SK-N-MC (cell line): Measurements from ENCODE around the gene TSSK3.
A peak's percentile ranks its signal among the peaks of the same experiment; 100 is the strongest.

Source experiments
- DNase-seq: peaks from one replicate; pipeline ENCODE4 v3.0.0-alpha.2; 2011; ENCODE audit warnings: low read depth, low spot score
- H3K27ac ChIP-seq: fragments of 200-600 bp; sonication (generic); 2 replicates; pipeline ENCODE4 v1.5.1; 2016; ENCODE audit warnings: mixed run types
- H3K36me3 ChIP-seq: fragments of 200-600 bp; sonication (generic); 2 replicates; pipeline ENCODE4 v1.6.1; 2017; ENCODE audit warnings: antibody characterized with exemption, low read length, mixed read lengths; ENCODE audit not compliant: insufficient read depth
- H3K4me3 ChIP-seq: fragments of 200-600 bp; sonication (generic); 2 replicates; pipeline ENCODE4 v1.5.1; 2016
- H3K9ac ChIP-seq: fragments of 200-600 bp; sonication (generic); 2 replicates; pipeline ENCODE4 v1.8.0; 2017; ENCODE audit warnings: mixed run types, mixed read lengths; ENCODE audit not compliant: insufficient read length
- H3K9me3 ChIP-seq: fragments of 200-600 bp; sonication (generic); 2 replicates; pipeline ENCODE4 v1.6.1; 2017; ENCODE audit warnings: low read depth, mild to moderate bottlenecking, antibody characterized with exemption, low read length, moderate library complexity, mixed read lengths
- EZH2 ChIP-seq: fragments of 200-600 bp; sonication (generic); IDR thresholded peaks from one replicate; pipeline ENCODE4 v1.6.1; 2017; ENCODE audit warnings: antibody characterized with exemption
- FOXP2 ChIP-seq: optimal IDR thresholded peaks from 2 replicates; pipeline ENCODE3; 2011; ENCODE audit warnings: mild to moderate bottlenecking, moderate library complexity; ENCODE audit not compliant: insufficient read depth; ENCODE audit errors: extremely low read length, control extremely low read depth
- POLR2AphosphoS5 ChIP-seq: IDR thresholded peaks from 2 replicates; pipeline ENCODE4 v1.6.1; 2012; ENCODE audit warnings: mild to moderate bottlenecking, low read depth, low read length, borderline replicate concordance

TSSK3 gene

GRCh38 chr1:32362474-32363313, at the start of gene TSSK3, which contains the start of gene FAM229A:
Gene TSSK3, plus strand, starts transcription at chr1:32362539. Its CDS starts 163 bp downstream, at chr1:32362702.
Gene FAM229A, minus strand, starts transcription at chr1:32362485. Its CDS starts 394 bp downstream, at chr1:32362091.
- Histone ChIP-seq H3K27ac (no peak within 1 kb of the TSS), H3K4me3 (no peak within 1 kb of the TSS), H3K9ac (no peak within 1 kb of the TSS), H3K36me3 (peaks cover 15% of the 10 kb centered on the region; the same call in 1 of the 2 replicates), H3K9me3 (no peaks in the 10 kb centered on the region)
- no peak for TF ChIP-seq POLR2AphosphoS5
- no peak for TF ChIP-seq EZH2
- no peak for TF ChIP-seq FOXP2
- no peak for DNase-seq

GRCh38 chr1:32316903-32317277, 45.4 kb upstream of the TSSK3 start:
- Histone ChIP-seq H3K36me3 (peaks cover 46% of the 10 kb centered on the region), H3K27ac (no peak overlapping the region), H3K9me3 (no peaks in the 10 kb centered on the region), H3K9ac (no peak overlapping the region), H3K4me3 (no peak overlapping the region)
- TF ChIP-seq EZH2 (no peak), FOXP2 (no peak), POLR2AphosphoS5 (no peak)
- no peak for DNase-seq

GRCh38 chr1:32318127-32318869, 44.0 kb upstream of the TSSK3 start:
- no peak for TF ChIP-seq POLR2AphosphoS5
- no peak for TF ChIP-seq EZH2
- TF ChIP-seq FOXP2: no peak
- Histone ChIP-seq H3K9me3 (no peaks in the 10 kb centered on the region), H3K4me3 (no peak overlapping the region), H3K27ac (no peak overlapping the region), H3K9ac (no peak overlapping the region), H3K36me3 (peaks cover 47% of the 10 kb centered on the region)
- no peak for DNase-seq

- Histone ChIP-seq H3K27ac (no peak overlapping the region), H3K9ac (no peak overlapping the region), H3K9me3 (no peaks in the 10 kb centered on the region), H3K36me3 (peaks cover 55% of the 10 kb centered on the region), H3K4me3 (no peak overlapping the region)
- DNase-seq: no peak
- TF ChIP-seq FOXP2 (no peak), EZH2 (no peak), POLR2AphosphoS5 (no peak)
Measured at GRCh38 chr1:32321712-32322291, 40.5 kb upstream of the TSSK3 start.

GRCh38 chr1:32327204-32327603, 35.1 kb upstream of the TSSK3 start:
- Histone ChIP-seq H3K9me3 (no peaks in the 10 kb centered on the region), H3K4me3 (no peak overlapping the region), H3K27ac (no peak overlapping the region), H3K9ac (no peak overlapping the region), H3K36me3 (peaks cover 76% of the 10 kb centered on the region)
- no peak for TF ChIP-seq POLR2AphosphoS5
- TF ChIP-seq FOXP2: no peak
- TF ChIP-seq EZH2: no peak
- DNase-seq: no peak

GRCh38 chr1:32329931-32330466, 32.3 kb upstream of the TSSK3 start:
- Histone ChIP-seq H3K4me3 (no peak overlapping the region), H3K36me3 (peaks cover 91% of the 10 kb centered on the region), H3K9ac (no peak overlapping the region), H3K9me3 (no peaks in the 10 kb centered on the region), H3K27ac (no peak overlapping the region)
- TF ChIP-seq POLR2AphosphoS5 (no peak), FOXP2 (no peak), EZH2 (no peak)
- no peak for DNase-seq

GRCh38 chr1:32330558-32331151, 31.7 kb upstream of the TSSK3 start:
- Histone ChIP-seq H3K4me3 (no peak overlapping the region), H3K9me3 (no peaks in the 10 kb centered on the region), H3K36me3 (peaks cover 86% of the 10 kb centered on the region), H3K27ac (0 out of 2 replicates have a peak overlapping the region, but pooled peaks have one; percentile 11), H3K9ac (no peak overlapping the region)
- DNase-seq: no peak
- TF ChIP-seq FOXP2 (no peak), POLR2AphosphoS5 (no peak), EZH2 (no peak)

GRCh38 chr1:32331549-32331948, 30.8 kb upstream of the TSSK3 start:
- no peak overlapping the region for H3K9ac ChIP-seq
- no peak for DNase-seq
- TF ChIP-seq EZH2: no peak
- TF ChIP-seq FOXP2: no peak
- peak; percentile 45; the same call in 1 of the 2 replicates for TF ChIP-seq POLR2AphosphoS5
- no peak overlapping the region for H3K4me3 ChIP-seq
- peaks cover 82% of the 10 kb centered on the region for H3K36me3 ChIP-seq
- no peaks in the 10 kb centered on the region for H3K9me3 ChIP-seq
- H3K27ac ChIP-seq: peak overlapping the region; percentile 62; the same call in 1 of the 2 replicates
